VCaP (cell line): ENCODE measurements around the gene AMD1.

Experiments
- H3K27ac ChIP-seq: fragments of 450-650 bp; 2 replicates; pipeline ENCODE4 v1.5.1; 2017
- TF ChIP-seq, protein P1 (sequence below): fragments of 450-650 bp; conservative IDR thresholded peaks from 2 replicates; pipeline ENCODE4 v1.5.1; 2017; ENCODE audit warnings: mild to moderate bottlenecking, moderate library complexity

Gene AMD1

DNA sequence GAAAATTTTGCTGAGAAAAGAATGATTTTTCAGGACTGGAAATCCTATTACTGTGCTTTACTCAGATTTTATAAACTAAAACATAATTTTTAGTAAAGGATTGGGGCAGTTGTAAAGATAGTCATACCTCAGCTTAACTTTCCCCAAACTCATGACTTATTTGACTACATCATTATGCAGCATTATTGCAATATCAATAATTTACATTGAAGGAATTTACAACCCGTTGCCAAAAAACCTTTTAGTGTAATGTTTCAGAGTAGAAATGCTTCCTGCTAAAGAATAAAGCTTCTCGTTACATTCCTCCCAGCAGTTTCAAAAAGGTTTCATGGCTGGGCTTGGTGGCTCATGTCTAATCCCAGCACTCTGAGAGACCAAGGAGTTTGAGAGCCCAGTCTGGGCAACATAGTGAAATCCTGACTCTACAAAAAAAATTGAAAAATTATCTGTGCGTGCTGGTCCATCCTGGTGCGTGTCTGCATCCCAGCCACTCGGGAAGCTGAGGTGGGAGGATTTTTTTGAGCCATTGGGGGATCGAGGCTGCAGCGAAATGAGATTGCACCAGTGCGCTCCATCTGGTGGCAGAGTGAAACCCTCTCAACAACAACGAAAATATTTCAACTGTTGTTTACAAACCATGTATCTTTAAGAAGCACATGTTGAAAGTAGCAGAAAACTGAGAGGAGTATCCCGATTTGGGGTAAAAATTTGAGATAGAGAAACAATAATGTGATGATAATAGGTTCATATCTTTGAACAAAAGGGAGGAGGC, 4.4 kb downstream of the AMD1 start:
- peak overlapping the region; percentile 100 for H3K27ac ChIP-seq
- TF ChIP-seq, protein P1, sequence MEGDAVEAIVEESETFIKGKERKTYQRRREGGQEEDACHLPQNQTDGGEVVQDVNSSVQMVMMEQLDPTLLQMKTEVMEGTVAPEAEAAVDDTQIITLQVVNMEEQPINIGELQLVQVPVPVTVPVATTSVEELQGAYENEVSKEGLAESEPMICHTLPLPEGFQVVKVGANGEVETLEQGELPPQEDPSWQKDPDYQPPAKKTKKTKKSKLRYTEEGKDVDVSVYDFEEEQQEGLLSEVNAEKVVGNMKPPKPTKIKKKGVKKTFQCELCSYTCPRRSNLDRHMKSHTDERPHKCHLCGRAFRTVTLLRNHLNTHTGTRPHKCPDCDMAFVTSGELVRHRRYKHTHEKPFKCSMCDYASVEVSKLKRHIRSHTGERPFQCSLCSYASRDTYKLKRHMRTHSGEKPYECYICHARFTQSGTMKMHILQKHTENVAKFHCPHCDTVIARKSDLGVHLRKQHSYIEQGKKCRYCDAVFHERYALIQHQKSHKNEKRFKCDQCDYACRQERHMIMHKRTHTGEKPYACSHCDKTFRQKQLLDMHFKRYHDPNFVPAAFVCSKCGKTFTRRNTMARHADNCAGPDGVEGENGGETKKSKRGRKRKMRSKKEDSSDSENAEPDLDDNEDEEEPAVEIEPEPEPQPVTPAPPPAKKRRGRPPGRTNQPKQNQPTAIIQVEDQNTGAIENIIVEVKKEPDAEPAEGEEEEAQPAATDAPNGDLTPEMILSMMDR: peak; percentile 72

DNA sequence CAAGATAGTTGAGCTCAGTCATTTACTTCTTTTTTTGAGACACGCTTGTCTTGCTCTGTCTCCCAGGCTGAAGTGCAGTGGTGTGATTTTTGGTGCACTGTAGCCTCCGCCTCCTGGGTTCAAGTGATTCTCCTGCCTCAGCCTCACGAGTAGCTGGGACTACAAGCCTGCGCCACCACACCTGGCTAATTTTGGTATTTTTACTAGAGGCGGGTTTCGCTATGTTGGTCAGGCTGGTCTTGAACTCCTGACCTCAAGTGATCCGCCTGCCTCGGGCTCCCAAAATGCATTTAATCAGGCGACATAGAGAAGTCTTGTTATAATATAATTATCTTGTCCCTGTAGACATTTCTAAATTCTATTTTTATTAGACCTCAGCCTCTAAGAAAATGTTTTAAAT, 6.1 kb downstream of the AMD1 start:
- TF ChIP-seq, protein P1: no peak
- H3K27ac ChIP-seq: peak overlapping the region; percentile 100

DNA sequence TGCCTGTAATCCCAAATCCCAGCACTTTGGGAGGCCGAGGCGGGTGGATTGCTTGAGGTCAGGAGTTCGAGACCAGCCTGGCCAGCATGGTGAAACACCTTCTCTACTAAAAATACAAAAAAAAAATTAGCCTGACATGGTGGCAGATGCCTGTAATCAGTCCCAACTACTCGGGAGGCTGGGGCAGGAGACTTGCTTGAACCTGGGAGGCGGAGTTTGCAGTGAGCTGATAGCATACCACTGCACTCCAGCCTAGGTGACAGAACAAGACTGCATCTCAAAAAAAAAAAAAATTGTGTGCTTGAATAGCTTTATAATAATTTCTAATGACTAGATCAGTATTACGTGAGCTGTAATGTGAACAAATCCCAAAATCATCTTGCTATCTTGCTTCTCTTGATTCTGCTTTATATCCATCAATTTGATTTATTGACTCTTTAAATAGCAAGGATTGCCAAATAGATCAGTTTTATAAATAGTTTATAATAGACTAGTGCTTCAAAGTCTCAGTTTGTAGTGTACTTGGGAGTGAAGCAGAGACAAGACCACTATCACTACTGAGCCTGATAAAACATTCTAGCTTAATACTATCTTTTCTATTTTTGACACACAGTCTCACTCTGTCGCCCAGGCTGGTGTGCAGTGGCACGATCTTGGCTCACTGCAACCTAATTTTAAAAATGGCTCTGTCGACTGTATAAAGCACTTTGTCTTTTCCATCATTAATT, 7.1 kb downstream of the AMD1 start:
- peak overlapping the region; percentile 100 for H3K27ac ChIP-seq
- TF ChIP-seq, protein P1: no peak

DNA sequence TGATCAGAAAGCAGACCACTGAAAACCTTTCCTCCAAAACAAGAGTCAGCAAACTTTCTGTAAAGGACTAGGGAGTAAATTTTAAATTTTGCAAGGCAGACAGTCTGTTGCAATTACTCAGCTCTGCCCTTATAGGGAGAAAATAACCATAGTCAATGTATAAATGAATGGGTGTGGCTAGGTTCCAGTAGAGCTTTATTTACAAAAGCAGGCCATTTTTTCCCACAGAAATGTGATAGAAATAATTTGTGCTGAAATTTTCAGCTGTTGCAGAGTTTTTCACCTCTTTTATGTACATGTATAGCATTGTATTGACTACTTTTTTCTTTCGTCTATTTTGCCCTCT, 7.7 kb downstream of the AMD1 start:
- H3K27ac ChIP-seq: peak overlapping the region; percentile 100

DNA sequence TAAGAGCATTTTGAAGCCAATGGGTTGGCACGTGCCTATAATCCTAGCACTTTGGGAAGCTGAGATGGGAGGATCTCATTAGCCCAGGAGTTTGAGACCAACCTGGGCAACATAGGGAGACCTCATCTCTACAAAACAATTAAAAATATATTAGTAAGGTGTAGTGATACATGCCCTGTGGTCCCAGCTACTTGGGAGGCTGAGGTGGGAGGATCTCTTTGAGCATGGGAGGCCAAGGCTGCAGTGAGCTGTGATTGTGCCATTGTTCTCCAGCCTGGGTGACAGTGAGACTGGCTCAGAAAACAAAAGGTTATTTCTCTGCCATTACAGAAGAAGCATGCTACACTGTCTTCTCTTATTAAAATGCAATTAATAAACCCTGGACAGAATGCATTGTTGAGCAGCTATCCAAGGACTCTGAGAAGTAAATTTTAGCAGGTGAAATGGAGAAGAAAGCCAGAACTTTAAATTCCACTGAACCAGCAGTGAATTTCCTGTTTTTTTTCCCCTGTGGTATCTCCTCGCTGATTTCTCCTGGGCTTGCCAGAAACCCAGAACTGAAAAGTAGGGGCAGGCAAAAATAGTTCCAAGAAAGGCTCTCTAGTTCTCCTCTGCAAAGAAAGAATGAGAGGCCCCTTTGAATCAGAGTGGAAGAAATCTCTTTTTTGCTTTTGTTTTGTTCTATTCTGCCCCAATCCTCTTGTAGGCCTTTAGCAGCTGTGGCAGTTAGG, 8.4 kb downstream of the AMD1 start:
- TF ChIP-seq, protein P1: no peak
- peak overlapping the region; percentile 100 for H3K27ac ChIP-seq

More for the DNA sequence above, 7.7 kb downstream of the AMD1 start:
- TF ChIP-seq, protein P1: no peak

DNA sequence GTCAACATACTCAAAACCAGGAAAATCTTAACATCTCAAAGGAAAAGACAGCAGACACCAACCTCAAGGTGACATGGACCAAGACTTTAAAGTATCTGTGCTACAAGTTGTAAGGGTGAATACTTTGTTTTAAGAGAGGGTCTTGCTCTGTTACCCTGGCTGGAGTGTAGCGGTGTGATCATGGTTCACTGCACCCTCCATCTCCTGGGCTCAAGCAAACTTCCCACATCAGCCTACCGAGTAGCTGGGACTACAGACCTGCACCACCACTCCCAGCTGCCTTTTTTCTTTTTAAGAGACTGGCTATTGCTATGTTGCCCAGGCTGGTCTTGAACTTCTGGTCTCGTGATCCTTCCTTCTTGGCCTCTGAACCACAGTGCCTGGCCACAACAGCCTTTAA, 9.7 kb downstream of the AMD1 start:
- TF ChIP-seq, protein P1: no peak
- peak overlapping the region; percentile 100 for H3K27ac ChIP-seq

DNA sequence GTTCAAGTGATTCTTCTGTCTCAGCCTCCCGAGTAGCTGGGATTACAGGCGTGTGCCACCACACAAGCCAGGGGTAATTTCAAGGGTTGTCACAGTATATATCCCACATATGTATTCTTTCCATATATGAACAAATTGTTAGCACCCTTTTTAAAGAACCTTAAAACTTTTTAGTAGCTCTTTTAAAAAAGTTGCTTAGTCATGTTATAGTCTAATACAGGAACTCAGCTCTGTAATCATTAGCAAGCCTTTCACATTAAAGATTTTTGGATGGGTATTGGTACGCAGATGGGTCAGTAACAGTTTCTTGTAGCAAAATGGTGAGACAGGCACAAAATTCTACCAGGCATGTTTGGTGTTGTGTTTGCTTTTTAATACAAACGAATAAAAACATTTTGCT, 10.9 kb downstream of the AMD1 start:
- peak overlapping the region; percentile 100 for H3K27ac ChIP-seq

More for the DNA sequence above, 10.9 kb downstream of the AMD1 start:
- TF ChIP-seq, protein P1: no peak
